IMR-90 (cell line): ENCODE measurements around the gene PRKCSH.

Experiments used
- CEBPB ChIP-seq: IDR thresholded peaks from 2 replicates; pipeline ENCODE4 v1.6.1; 2012; ENCODE audit warnings: low read depth, low read length, improper control_type of control experiment
- CHD1 ChIP-seq: IDR thresholded peaks from 2 replicates; pipeline ENCODE4 v1.6.1; 2012; ENCODE audit warnings: low read depth, low read length, improper control_type of control experiment
- CTCF ChIP-seq: conservative IDR thresholded peaks from 2 replicates; pipeline ENCODE4 v1.5.1; 2012; ENCODE audit warnings: mild to moderate bottlenecking, low read depth, low read length, improper control_type of control experiment
- NFE2L2 ChIP-seq: fragments of 150-350 bp; IDR thresholded peaks from 2 replicates; pipeline ENCODE4 v1.6.1; 2016; ENCODE audit warnings: low read depth, mild to moderate bottlenecking, low read length
- POLR2A ChIP-seq: IDR thresholded peaks from 2 replicates; pipeline ENCODE4 v1.6.1; 2012; ENCODE audit warnings: mild to moderate bottlenecking, low read depth, low read length
- RCOR1 ChIP-seq: IDR thresholded peaks from 2 replicates; pipeline ENCODE4 v1.6.1; 2012; ENCODE audit warnings: mild to moderate bottlenecking, low read length, improper control_type of control experiment; ENCODE audit not compliant: insufficient replicate concordance
- SMC3 ChIP-seq: fragments of 150-350 bp; IDR thresholded peaks from 2 replicates; pipeline ENCODE4 v1.6.1; 2016; ENCODE audit warnings: low read depth, mild to moderate bottlenecking, antibody characterized with exemption, low read length, moderate library complexity

- TF ChIP-seq POLR2A: no peak
- no peak for TF ChIP-seq SMC3
- no peak for TF ChIP-seq CTCF
- no peak for TF ChIP-seq RCOR1
- TF ChIP-seq CEBPB: no peak
- TF ChIP-seq NFE2L2: no peak
- TF ChIP-seq CHD1: no peak
These were observed 8.8 kb upstream of the PRKCSH start for GRCh38 chr19:11426656-11427055.
